Neural progenitor cell (in vitro differentiated cells): ENCODE data around the gene ADAM11. TPM values are rescaled to one million over a fixed set of nuclear protein-coding genes. Genes with fewer than 3 reads are reported as not detected.

ENCODE experiments used
- DNase-seq: peaks from one replicate; pipeline ENCODE4 v3.0.0-alpha.2; 2016; ENCODE audit warnings: low spot score
- H2AFZ ChIP-seq: fragments of 200-600 bp; sonication (generic); replicated peaks from 2 replicates; pipeline ENCODE4 v1.6.1; 2016; ENCODE audit warnings: antibody characterized with exemption
- H3F3A ChIP-seq: fragments of 200-600 bp; sonication (generic); 2 replicates; pipeline ENCODE4 v1.6.1; 2016; ENCODE audit warnings: antibody characterized with exemption, low read depth
- H3K27ac ChIP-seq: fragments of 200-600 bp; sonication (generic); 2 replicates; pipeline ENCODE4 v1.5.1; 2016; ENCODE audit warnings: mild to moderate bottlenecking
- H3K27me3 ChIP-seq: fragments of 200-600 bp; sonication (generic); 2 replicates; pipeline ENCODE4 v1.6.1; 2016; ENCODE audit warnings: mild to moderate bottlenecking, moderate library complexity
- H3K36me3 ChIP-seq: fragments of 200-600 bp; sonication (generic); 2 replicates; pipeline ENCODE4 v1.5.1; 2016
- H3K4me1 ChIP-seq: fragments of 200-600 bp; sonication (generic); 2 replicates; pipeline ENCODE4 v1.6.1; 2016; ENCODE audit warnings: mixed run types
- H3K4me2 ChIP-seq: fragments of 200-600 bp; sonication (generic); 2 replicates; pipeline ENCODE4 v1.6.1; 2016
- H3K4me3 ChIP-seq: fragments of 200-600 bp; sonication (generic); 2 replicates; pipeline ENCODE4 v1.5.1; 2016
- H3K79me2 ChIP-seq: fragments of 200-600 bp; sonication (generic); 2 replicates; pipeline ENCODE4 v1.6.1; 2016; ENCODE audit warnings: low read depth
- H3K9ac ChIP-seq: fragments of 200-600 bp; sonication (generic); 2 replicates; pipeline ENCODE4 v1.6.1; 2016
- H3K9me3 ChIP-seq: fragments of 200-600 bp; sonication (generic); 2 replicates; pipeline ENCODE4 v1.5.1; 2016; ENCODE audit warnings: low read depth
- H4K20me1 ChIP-seq: fragments of 200-600 bp; sonication (generic); 2 replicates; pipeline ENCODE4 v1.6.1; 2016; ENCODE audit warnings: low read depth
- H3K27ac Mint-ChIP-seq: 3 replicates; pipeline ENCODE4 v1.8.0; 2021; ENCODE audit warnings: mixed read lengths
- H3K27me3 Mint-ChIP-seq: 2 replicates; pipeline ENCODE4 v1.8.0; 2022; ENCODE audit warnings: low read depth, mild to moderate bottlenecking, inconsistent platforms, moderate library complexity, mixed read lengths; ENCODE audit not compliant: insufficient read depth
- H3K36me3 Mint-ChIP-seq: 3 replicates; pipeline ENCODE4 v1.8.0; 2021; ENCODE audit warnings: mixed read lengths
- H3K4me1 Mint-ChIP-seq: 3 replicates; pipeline ENCODE4 v1.8.0; 2021; ENCODE audit warnings: mixed read lengths
- H3K4me3 Mint-ChIP-seq: 3 replicates; pipeline ENCODE4 v1.8.0; 2021; ENCODE audit warnings: mild to moderate bottlenecking, moderate library complexity, mixed read lengths
- H3K9me3 Mint-ChIP-seq: 3 replicates; pipeline ENCODE4 v1.8.0; 2020; ENCODE audit warnings: mixed read lengths
- EZH2 ChIP-seq: fragments of 200-600 bp; sonication (generic); IDR thresholded peaks from 2 replicates; pipeline ENCODE4 v1.6.1; 2017; ENCODE audit warnings: antibody characterized with exemption, mild to moderate bottlenecking, moderate library complexity
- EZH2phosphoT487 ChIP-seq: fragments of 200-600 bp; sonication (generic); IDR thresholded peaks from 2 replicates; pipeline ENCODE4 v1.6.1; 2017; ENCODE audit warnings: antibody characterized with exemption
- total RNA-seq: library from RNA; depleted of rRNA; stranded (reverse); fragments of >200 nt; gene quantifications from 2 replicates; pipeline ENCODE4 v1.2.3, GENCODE V29; 2015; ENCODE audit warnings: low replicate concordance
- TF ChIP-seq, protein P1 (sequence below): fragments of 200-600 bp; sonication (generic); IDR thresholded peaks from 2 replicates; pipeline ENCODE4 v1.5.1; 2017; ENCODE audit warnings: antibody characterized with exemption, mild to moderate bottlenecking

The ADAM11 gene
- total RNA-seq, 1 donor from 2014 or later: 1.4 TPM

DNA sequence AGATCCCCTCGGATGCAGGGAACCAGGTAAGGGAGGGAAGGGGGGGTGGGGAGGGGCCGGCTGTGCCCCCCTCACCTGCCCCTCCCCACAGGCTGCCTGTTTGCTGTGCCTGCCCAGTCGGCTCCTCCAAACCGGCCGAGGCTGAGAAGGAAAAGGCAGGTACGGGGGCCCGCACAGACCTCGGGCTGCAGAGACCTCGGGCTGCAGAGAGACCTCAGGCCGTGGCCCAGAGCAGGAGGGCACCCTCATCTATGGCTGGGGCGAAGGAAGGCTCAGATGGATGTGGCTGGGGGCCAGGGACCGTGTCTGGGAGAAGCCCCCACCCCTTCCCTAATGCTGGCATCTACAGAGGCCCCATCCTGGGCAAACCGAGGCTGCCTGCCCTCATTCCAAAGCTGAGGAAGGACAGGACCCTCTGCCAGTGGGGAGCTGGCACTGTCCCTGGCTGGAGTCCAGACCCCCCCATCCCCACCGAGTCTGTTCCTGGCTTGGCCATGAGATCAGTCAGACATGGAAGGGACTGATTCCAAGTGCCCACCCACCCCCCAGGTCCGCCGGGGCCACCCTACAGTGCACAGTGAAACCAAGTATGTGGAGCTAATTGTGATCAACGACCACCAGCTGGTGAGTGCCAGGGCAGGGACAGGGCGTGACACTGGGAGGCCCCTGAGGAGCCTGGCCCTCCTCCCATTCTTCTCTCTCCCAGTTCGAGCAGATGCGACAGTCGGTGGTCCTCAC is 13.7 kb downstream of the ADAM11 start:
- Histone ChIP-seq H4K20me1 (no peaks in the 10 kb centered on the region), H3K9me3 (no peaks in the 10 kb centered on the region), H3K27me3 (peaks cover 16% of the 10 kb centered on the region), H2AFZ (no peak overlapping the region), H3K4me1 (peaks cover 6% of the 10 kb centered on the region), H3K4me2 (no peak overlapping the region), H3K27ac (no peak overlapping the region), H3K4me3 (no peak overlapping the region), H3K9ac (no peak overlapping the region), H3F3A (peaks cover 4% of the 10 kb centered on the region), H3K36me3 (no peaks in the 10 kb centered on the region), H3K79me2 (no peaks in the 10 kb centered on the region)
- H3K4me1 Mint-ChIP-seq: peaks cover 8% of the 10 kb centered on the region
- DNase-seq: no peak
- H3K36me3 Mint-ChIP-seq: no peaks in the 10 kb centered on the region
- H3K27me3 Mint-ChIP-seq: peaks cover 10% of the 10 kb centered on the region
- TF ChIP-seq EZH2 (no peak), EZH2phosphoT487 (no peak)
- TF ChIP-seq, protein P1, sequence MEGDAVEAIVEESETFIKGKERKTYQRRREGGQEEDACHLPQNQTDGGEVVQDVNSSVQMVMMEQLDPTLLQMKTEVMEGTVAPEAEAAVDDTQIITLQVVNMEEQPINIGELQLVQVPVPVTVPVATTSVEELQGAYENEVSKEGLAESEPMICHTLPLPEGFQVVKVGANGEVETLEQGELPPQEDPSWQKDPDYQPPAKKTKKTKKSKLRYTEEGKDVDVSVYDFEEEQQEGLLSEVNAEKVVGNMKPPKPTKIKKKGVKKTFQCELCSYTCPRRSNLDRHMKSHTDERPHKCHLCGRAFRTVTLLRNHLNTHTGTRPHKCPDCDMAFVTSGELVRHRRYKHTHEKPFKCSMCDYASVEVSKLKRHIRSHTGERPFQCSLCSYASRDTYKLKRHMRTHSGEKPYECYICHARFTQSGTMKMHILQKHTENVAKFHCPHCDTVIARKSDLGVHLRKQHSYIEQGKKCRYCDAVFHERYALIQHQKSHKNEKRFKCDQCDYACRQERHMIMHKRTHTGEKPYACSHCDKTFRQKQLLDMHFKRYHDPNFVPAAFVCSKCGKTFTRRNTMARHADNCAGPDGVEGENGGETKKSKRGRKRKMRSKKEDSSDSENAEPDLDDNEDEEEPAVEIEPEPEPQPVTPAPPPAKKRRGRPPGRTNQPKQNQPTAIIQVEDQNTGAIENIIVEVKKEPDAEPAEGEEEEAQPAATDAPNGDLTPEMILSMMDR: no peak
- no peak overlapping the region for H3K27ac Mint-ChIP-seq
- H3K4me3 Mint-ChIP-seq: no peak overlapping the region
- H3K9me3 Mint-ChIP-seq: peaks cover 3% of the 10 kb centered on the region

DNA sequence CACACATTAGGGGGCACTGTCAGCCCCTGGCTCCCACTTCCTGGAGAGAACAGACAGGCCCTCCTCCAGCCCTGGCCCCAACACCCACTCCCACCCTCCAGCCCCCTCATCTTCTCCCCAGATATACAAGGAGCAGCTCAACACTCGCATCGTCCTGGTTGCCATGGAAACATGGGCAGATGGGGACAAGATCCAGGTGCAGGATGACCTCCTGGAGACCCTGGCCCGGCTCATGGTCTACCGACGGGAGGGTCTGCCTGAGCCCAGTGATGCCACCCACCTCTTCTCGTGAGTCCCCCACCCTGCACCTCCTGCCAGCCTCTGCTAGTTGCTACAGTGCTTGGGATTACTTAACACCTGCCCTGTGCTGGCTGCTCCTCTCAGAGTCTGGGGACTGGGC is 14.4 kb downstream of the ADAM11 start:
- Mint-ChIP-seq H3K4me3 (peak overlapping the region; percentile 38), H3K9me3 (peaks cover 3% of the 10 kb centered on the region)
- TF ChIP-seq, protein P1: no peak
- no peak for TF ChIP-seq EZH2phosphoT487
- no peak for TF ChIP-seq EZH2

DNA sequence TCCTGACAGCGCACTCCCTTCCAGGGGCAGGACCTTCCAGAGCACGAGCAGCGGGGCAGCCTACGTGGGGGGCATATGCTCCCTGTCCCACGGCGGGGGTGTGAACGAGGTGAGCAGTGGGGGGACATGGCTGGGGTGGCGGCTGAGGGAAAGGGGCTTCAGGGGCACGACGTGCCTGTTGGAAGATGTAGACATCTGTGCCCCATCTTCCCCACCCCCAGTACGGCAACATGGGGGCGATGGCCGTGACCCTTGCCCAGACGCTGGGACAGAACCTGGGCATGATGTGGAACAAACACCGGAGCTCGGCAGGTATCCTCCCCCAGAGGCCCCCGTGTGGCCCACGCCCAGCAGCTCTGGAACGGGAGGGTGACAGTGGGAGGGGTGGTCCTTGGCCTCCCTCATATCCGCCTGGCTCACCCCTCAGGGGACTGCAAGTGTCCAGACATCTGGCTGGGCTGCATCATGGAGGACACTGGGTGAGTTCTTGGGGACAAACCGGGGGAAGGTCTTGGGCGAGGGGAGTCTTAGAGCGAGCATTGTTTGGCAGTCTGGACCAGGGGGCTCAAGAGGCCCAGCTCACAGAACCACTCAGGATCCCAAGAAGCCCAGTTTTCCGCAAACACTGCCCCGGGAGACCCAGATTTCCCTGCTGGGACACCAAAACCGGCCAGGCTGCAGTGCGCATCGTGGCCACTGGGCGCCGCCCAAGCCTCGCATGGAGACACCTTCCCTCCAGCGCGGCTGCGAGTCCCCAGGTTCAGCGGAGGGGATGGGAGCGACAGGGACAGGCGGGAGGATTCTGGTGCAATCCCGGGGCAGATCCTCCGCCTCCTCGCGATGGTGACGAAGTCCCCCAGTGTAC is 15.7 kb downstream of the ADAM11 start:
- TF ChIP-seq, protein P1: peak; percentile 91
- TF ChIP-seq EZH2 (no peak), EZH2phosphoT487 (no peak)
- peak overlapping the region; percentile 86 for H3K4me3 Mint-ChIP-seq
- no peaks in the 10 kb centered on the region for H3K36me3 ChIP-seq
- H3K36me3 Mint-ChIP-seq: no peaks in the 10 kb centered on the region
- H3K27ac ChIP-seq: no peak overlapping the region
- peaks cover 8% of the 10 kb centered on the region for H3K27me3 Mint-ChIP-seq
- peak; percentile 96 for DNase-seq
- H4K20me1 ChIP-seq: no peaks in the 10 kb centered on the region
- peak overlapping the region; percentile 58 for H3K4me3 ChIP-seq
- H3F3A ChIP-seq: peaks cover 4% of the 10 kb centered on the region
- H3K27me3 ChIP-seq: peaks cover 20% of the 10 kb centered on the region
- peaks cover 9% of the 10 kb centered on the region for H3K4me1 Mint-ChIP-seq
- H3K9me3 ChIP-seq: no peaks in the 10 kb centered on the region
- no peaks in the 10 kb centered on the region for H3K4me1 ChIP-seq
- no peaks in the 10 kb centered on the region for H3K79me2 ChIP-seq
- no peak overlapping the region for H3K27ac Mint-ChIP-seq
- peaks cover 3% of the 10 kb centered on the region for H3K9me3 Mint-ChIP-seq
- H3K4me2 ChIP-seq: peak overlapping the region; percentile 94
- H2AFZ ChIP-seq: peak overlapping the region; percentile 43
- no peak overlapping the region for H3K9ac ChIP-seq

More for the DNA sequence above, 14.4 kb downstream of the ADAM11 start:
- Histone ChIP-seq H3K9me3 (no peaks in the 10 kb centered on the region), H3K27me3 (peaks cover 20% of the 10 kb centered on the region), H2AFZ (no peak overlapping the region), H3K27ac (no peak overlapping the region), H3K4me1 (no peaks in the 10 kb centered on the region), H3K4me2 (no peak overlapping the region), H3K36me3 (no peaks in the 10 kb centered on the region), H3K4me3 (no peak overlapping the region), H3K9ac (no peak overlapping the region), H3K79me2 (no peaks in the 10 kb centered on the region), H3F3A (peaks cover 4% of the 10 kb centered on the region), H4K20me1 (no peaks in the 10 kb centered on the region)
- no peaks in the 10 kb centered on the region for H3K36me3 Mint-ChIP-seq
- DNase-seq: no peak
- peaks cover 10% of the 10 kb centered on the region for H3K27me3 Mint-ChIP-seq
- H3K27ac Mint-ChIP-seq: no peak overlapping the region
- peaks cover 6% of the 10 kb centered on the region for H3K4me1 Mint-ChIP-seq
